ENCODE measurements around the gene GMPR2. TPM values are rescaled to one million over a fixed set of nuclear protein-coding genes. Genes with fewer than 3 reads are reported as not detected.

GMPR2 gene
- total RNA-seq, 1 donor from 2014 or later = 37.5 TPM

DNA sequence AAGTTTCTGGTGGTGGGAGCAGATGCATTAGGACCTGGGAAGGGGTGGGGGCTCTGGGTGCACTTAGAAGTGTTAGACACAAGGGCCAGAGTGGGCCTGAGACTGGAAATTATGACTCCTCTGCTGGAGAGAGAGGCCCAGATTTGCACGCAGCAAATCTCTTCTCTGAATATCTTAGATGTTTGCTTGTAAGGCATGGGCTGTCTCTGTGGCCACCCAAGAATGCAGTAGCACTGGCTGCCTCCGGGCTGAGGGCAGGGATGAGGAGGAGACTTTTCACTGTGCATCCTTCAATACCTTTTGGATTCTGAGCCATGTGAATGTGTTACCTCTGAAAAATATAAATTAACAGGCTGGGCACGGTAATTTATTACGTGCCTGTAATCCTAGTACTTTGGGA is 52.6 kb downstream of the GMPR2 start:
- TF ChIP-seq, protein P1, sequence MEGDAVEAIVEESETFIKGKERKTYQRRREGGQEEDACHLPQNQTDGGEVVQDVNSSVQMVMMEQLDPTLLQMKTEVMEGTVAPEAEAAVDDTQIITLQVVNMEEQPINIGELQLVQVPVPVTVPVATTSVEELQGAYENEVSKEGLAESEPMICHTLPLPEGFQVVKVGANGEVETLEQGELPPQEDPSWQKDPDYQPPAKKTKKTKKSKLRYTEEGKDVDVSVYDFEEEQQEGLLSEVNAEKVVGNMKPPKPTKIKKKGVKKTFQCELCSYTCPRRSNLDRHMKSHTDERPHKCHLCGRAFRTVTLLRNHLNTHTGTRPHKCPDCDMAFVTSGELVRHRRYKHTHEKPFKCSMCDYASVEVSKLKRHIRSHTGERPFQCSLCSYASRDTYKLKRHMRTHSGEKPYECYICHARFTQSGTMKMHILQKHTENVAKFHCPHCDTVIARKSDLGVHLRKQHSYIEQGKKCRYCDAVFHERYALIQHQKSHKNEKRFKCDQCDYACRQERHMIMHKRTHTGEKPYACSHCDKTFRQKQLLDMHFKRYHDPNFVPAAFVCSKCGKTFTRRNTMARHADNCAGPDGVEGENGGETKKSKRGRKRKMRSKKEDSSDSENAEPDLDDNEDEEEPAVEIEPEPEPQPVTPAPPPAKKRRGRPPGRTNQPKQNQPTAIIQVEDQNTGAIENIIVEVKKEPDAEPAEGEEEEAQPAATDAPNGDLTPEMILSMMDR (IDR thresholded peaks at IDR 0.05) = no peak
- no peak overlapping the region for H3K4me3 ChIP-seq
- H3K9me3 ChIP-seq = no peaks in the 10 kb centered on the region
- H3K36me3 ChIP-seq = peaks cover 4 to 10% of the 10 kb centered on the region in 2 donors
- no peaks in the 10 kb centered on the region for H3K27me3 ChIP-seq
- H3K4me1 ChIP-seq = no peaks in the 10 kb centered on the region
- DNase-seq (ENCODE audit: low spot score in 2 of 2) = no peak
- no peak overlapping the region for H3K27ac ChIP-seq
- intact Hi-C loops (cut with DNase I) = no loop called here

DNA sequence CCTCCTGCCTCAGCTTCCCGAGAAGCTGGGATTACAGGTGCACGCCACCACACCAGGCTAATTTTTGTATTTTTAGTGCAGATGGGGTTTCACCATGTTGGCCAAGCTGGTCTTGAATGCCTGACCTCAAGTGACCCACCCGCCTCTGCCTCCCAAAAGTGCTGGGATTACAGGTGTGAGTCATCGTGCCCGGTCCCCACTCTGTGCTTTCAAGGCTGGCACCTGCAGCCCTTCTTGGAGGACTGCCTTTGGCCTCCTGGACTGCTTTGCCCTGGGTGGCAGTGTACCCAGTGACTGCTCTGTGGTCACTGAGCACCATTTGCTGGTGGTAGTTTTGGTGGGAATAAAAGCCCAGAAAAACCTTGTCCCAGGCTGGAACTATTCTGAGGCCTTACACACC is 54.3 kb downstream of the GMPR2 start:
- Histone ChIP-seq H3K27me3 (no peaks in the 10 kb centered on the region), H3K36me3 (peaks cover 20 to 27% of the 10 kb centered on the region in 2 donors), H3K27ac (no peak overlapping the region), H3K9me3 (no peaks in the 10 kb centered on the region), H3K4me1 (no peaks in the 10 kb centered on the region), H3K4me3 (no peak overlapping the region)
- intact Hi-C loops (cut with DNase I) = no loop called here
- DNase-seq (ENCODE audit: low spot score in 2 of 2) = no peak
- TF ChIP-seq, protein P1 (IDR thresholded peaks at IDR 0.05) = no peak

Other genes starting within 250 kb of the GMPR2 start
- 31.5 TPM for gene DHRS4L2, start 244.0 kb upstream of the GMPR2 start, total RNA-seq
- not detected for gene CARMIL3, start 180.9 kb upstream of the GMPR2 start, total RNA-seq
- not detected for gene CPNE6, start 161.4 kb upstream of the GMPR2 start, total RNA-seq
- gene PCK2, start 138.6 kb upstream of the GMPR2 start, total RNA-seq = 26.1 TPM
- 52.3 TPM for gene DCAF11, start 118.2 kb upstream of the GMPR2 start, total RNA-seq
- not detected for gene NRL, start 118.0 kb upstream of the GMPR2 start, total RNA-seq
- gene FITM1, start 102.3 kb upstream of the GMPR2 start, total RNA-seq = not detected
- gene PSME1, start 96.7 kb upstream of the GMPR2 start, total RNA-seq = 55.5 TPM
- gene EMC9, start 91.3 kb upstream of the GMPR2 start, total RNA-seq = 3.4 TPM
- gene PSME2, start 86.3 kb upstream of the GMPR2 start, total RNA-seq = 100 TPM
- gene RNF31, start 85.4 kb upstream of the GMPR2 start, total RNA-seq = 182 TPM
- 24.7 TPM for gene IRF9, start 71.7 kb upstream of the GMPR2 start, total RNA-seq
- 9.6 TPM for gene REC8, start 60.8 kb upstream of the GMPR2 start, total RNA-seq
- gene IPO4, start 44.1 kb upstream of the GMPR2 start, total RNA-seq = 140 TPM
- 86.5 TPM for gene TM9SF1, start 37.5 kb upstream of the GMPR2 start, total RNA-seq
- gene TSSK4, start 27.2 kb upstream of the GMPR2 start, total RNA-seq = not detected
- 27.0 TPM for gene CHMP4A, start 19.4 kb upstream of the GMPR2 start, total RNA-seq
- gene MDP1, start 16.9 kb upstream of the GMPR2 start, total RNA-seq = 58.8 TPM
- gene NEDD8, start 562 bp upstream of the GMPR2 start, total RNA-seq = 72.8 TPM
- 70.0 TPM for gene TINF2, start 9.7 kb downstream of the GMPR2 start, total RNA-seq
- gene TGM1, start 30.2 kb downstream of the GMPR2 start, total RNA-seq = 1.7 TPM
- gene RABGGTA, start 38.7 kb downstream of the GMPR2 start, total RNA-seq = 54.9 TPM
- gene DHRS1, start 66.9 kb downstream of the GMPR2 start, total RNA-seq = 100 TPM
- 33.5 TPM for gene NOP9, start 66.9 kb downstream of the GMPR2 start, total RNA-seq
- gene CIDEB, start 75.0 kb downstream of the GMPR2 start, total RNA-seq = 72.8 TPM
- gene LTB4R2, start 77.2 kb downstream of the GMPR2 start, total RNA-seq = 3.0 TPM
- 3.6 TPM for gene LTB4R, start 78.6 kb downstream of the GMPR2 start, total RNA-seq
- 143 TPM for gene ADCY4, start 102.1 kb downstream of the GMPR2 start, total RNA-seq
- gene RIPK3, start 107.1 kb downstream of the GMPR2 start, total RNA-seq = 2.3 TPM
- 58.9 TPM for gene NFATC4, start 135.3 kb downstream of the GMPR2 start, total RNA-seq
- 23.1 TPM for gene NYNRIN, start 166.1 kb downstream of the GMPR2 start, total RNA-seq
- 2.2 TPM for gene CBLN3, start 196.7 kb downstream of the GMPR2 start, total RNA-seq
- 70.4 TPM for gene KHNYN, start 197.0 kb downstream of the GMPR2 start, total RNA-seq
- gene SDR39U1, start 209.8 kb downstream of the GMPR2 start, total RNA-seq = 98.3 TPM